ENCODE results near the gene PITPNM1.
"Not testable (repeated sequence)": the region's sequence is repeated elsewhere in the genome, so short reads cannot be mapped to it uniquely, and the experiment has no call there.

The PITPNM1 gene

DNA sequence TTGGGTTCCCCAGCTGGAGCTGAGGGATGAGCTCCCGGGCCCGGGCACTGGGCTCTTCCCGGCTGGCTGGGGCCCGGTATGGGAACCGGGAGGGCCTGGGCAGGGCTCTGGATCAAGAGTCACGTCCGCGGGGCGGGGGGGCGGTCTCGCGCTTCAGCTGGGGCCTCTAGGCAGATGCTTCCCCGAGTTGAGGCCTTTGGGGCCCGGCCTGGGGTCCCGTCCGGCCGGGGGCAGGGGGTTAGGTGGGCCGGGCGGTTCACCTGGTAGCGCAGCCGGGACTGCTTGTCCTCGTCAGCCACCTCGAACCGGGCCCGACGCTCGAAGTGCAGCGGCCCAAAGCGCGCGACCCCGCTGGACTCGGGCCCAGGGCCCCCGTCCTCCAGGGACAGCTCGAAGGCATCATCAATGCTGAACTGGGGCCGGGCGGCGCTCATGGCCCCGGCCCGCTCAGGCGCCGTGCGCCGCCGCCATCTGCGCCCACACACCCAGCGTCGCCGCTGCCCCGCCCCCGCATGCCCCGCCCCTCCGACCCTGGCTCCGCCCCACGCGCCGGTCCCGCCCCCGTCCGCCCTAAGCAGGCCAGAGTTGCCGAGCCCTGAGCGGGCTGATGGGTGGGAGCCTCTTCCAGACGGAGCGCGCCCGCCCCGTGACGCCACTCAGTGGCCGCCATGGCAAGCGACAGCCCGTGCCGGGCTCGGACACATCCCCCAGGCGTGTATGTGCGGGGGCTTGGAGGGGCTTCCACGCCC, 36.2 kb downstream of the PITPNM1 start, which contains the start of gene TMEM134:
Gene TMEM134, minus strand, starts transcription at position 493 of the 749 bp plus-strand sequence. Its CDS starts 59 bp downstream, at position 434.
- Histone ChIP-seq H3K27ac (peak within 1 kb of the TSS; percentile 19; the same call in 1 of the 2 replicates), H3K4me3 (peak within 1 kb of the TSS; percentile 91), H3K9ac (ENCODE audit: insufficient read length) (peak within 1 kb of the TSS; percentile 83), H3K9me3 (ENCODE audit: low read depth, low read length) (no peaks in the 10 kb centered on the region), H3K36me3 (ENCODE audit: insufficient read depth, low read length) (no peaks in the 10 kb centered on the region)
- TF ChIP-seq FOXP2 (optimal IDR thresholded peaks at IDR 0.05; ENCODE audit: control extremely low read depth, extremely low read length, insufficient read depth) (peak; percentile 72), POLR2AphosphoS5 (IDR thresholded peaks at IDR 0.05; ENCODE audit: borderline replicate concordance, low read depth, low read length) (peak; percentile 86), EZH2 (IDR thresholded peaks at IDR 0.05) (no peak)
- no peak for DNase-seq (ENCODE audit: low read depth, low spot score)

DNA sequence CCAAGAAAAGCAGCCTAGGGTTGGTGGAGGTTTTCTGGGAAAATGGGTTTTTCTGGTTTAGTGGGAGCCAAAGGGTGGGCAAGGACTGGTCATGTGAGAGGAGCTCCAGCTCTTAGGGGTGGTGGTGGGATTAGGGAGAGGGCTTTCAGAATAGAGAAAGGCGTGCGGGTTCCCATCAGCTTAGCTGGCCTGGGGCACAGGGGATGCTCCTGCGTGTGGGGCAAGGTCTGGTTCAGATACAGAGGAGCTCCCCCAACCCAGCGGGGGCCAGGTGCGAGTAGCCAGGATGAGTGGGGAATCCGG, 36.8 kb downstream of the PITPNM1 start:
- H3K36me3 ChIP-seq (ENCODE audit: insufficient read depth, low read length) = no peaks in the 10 kb centered on the region
- H3K27ac ChIP-seq = no peak overlapping the region
- peak overlapping the region; percentile 91 for H3K4me3 ChIP-seq
- peak overlapping the region; percentile 82 for H3K9ac ChIP-seq (ENCODE audit: insufficient read length)
- DNase-seq (ENCODE audit: low read depth, low spot score) = no peak
- no peak for TF ChIP-seq FOXP2 (optimal IDR thresholded peaks at IDR 0.05; ENCODE audit: control extremely low read depth, extremely low read length, insufficient read depth)
- no peak for TF ChIP-seq EZH2 (IDR thresholded peaks at IDR 0.05)
- no peak for TF ChIP-seq POLR2AphosphoS5 (IDR thresholded peaks at IDR 0.05; ENCODE audit: borderline replicate concordance, low read depth, low read length)
- H3K9me3 ChIP-seq (ENCODE audit: low read depth, low read length) = no peaks in the 10 kb centered on the region

DNA sequence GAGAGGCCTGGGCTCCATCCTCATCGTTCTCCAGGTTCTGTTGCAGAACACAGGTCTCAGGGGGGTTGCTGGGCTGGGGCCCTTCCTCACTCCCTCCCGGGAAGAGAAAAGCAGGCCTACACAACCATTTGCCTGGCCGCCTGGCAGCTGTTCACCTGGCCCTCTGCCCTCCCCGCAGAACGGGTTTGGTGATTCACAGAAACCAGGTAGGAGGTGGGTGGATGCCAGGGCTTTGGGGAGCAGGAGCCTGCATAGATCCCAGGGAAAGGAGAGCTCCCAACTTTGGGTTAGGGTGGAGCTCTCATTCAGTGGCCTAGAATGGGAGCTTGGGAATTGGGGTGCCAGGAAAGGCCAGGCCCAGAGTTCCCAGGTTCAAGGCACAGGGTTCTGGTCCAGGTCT, 37.1 kb downstream of the PITPNM1 start:
- peak overlapping the region; percentile 91 for H3K4me3 ChIP-seq
- no peaks in the 10 kb centered on the region for H3K36me3 ChIP-seq (ENCODE audit: insufficient read depth, low read length)
- TF ChIP-seq POLR2AphosphoS5 (IDR thresholded peaks at IDR 0.05; ENCODE audit: borderline replicate concordance, low read depth, low read length) = no peak
- no peak for TF ChIP-seq EZH2 (IDR thresholded peaks at IDR 0.05)
- TF ChIP-seq FOXP2 (optimal IDR thresholded peaks at IDR 0.05; ENCODE audit: control extremely low read depth, extremely low read length, insufficient read depth) = no peak
- no peak for DNase-seq (ENCODE audit: low read depth, low spot score)
- peak overlapping the region; percentile 82 for H3K9ac ChIP-seq (ENCODE audit: insufficient read length)
- no peaks in the 10 kb centered on the region for H3K9me3 ChIP-seq (ENCODE audit: low read depth, low read length)
- H3K27ac ChIP-seq = no peak overlapping the region

DNA sequence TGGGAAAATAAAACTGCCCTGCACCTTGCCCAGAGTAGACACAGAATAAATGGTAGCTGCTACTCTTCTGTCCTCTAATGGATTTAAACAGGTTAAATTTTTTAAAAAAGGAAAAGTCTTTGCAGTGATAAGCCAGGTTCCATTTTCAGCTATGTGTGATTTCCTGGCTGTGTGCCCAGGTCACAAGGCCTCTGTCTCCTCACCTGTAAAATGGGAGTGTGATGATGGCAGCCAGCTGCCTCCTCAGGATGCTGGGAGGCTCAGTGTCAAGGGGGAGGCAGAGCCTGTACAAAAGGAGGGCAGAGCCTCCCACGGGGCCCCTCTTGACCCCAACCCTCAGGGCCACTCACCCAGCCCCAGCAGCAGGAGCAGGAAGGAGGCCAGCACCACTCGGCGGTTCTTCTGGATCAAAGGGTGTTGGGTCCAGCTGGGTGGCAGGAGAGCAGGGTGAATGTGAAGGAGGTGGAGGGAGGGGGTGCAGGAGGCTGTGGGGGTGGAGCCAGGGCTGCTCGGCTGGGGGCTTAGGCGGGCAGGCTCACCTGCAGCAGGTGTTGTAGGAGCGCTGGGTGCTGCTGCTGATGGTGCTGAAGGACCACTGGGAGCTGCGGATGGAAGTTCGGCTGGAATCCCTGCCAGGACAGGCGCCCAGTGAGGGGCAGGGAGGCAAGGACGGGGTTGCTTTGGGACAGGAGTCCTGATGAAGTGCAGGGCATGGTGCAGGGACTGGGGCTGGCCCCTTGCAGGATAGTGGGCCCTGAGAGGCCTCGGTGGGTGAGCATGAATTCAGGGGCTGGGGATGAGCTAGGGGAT, 38.0 kb downstream of the PITPNM1 start:
- H3K4me3 ChIP-seq = no peak overlapping the region
- no peaks in the 10 kb centered on the region for H3K36me3 ChIP-seq (ENCODE audit: insufficient read depth, low read length)
- no peak overlapping the region for H3K27ac ChIP-seq
- no peak for DNase-seq (ENCODE audit: low read depth, low spot score)
- no peaks in the 10 kb centered on the region for H3K9me3 ChIP-seq (ENCODE audit: low read depth, low read length)
- no peak overlapping the region for H3K9ac ChIP-seq (ENCODE audit: insufficient read length)
- TF ChIP-seq POLR2AphosphoS5 (IDR thresholded peaks at IDR 0.05; ENCODE audit: borderline replicate concordance, low read depth, low read length) (no peak), EZH2 (IDR thresholded peaks at IDR 0.05) (no peak), FOXP2 (optimal IDR thresholded peaks at IDR 0.05; ENCODE audit: control extremely low read depth, extremely low read length, insufficient read depth) (no peak)

DNA sequence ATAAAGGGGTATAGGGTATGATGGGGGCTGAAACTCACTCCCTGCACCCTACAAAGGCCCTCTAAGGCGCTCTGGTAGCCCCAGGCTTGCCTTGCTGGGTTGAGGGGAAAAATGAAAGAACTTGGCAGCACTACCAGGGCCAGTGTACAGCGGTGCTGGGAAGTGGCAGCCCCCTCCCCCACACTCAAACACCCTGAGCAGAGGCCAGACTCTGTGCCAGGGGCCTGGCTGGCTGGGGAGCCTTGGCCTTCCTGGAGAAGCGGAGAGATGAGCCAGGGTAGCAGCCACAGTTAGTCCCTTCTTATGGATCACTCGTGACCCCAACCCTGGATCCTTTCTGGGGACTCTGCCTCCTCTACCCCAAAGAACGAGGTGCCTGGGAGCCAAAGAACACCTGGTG, 38.8 kb downstream of the PITPNM1 start:
- Histone ChIP-seq H3K9ac (ENCODE audit: insufficient read length) (no peak overlapping the region), H3K27ac (no peak overlapping the region), H3K9me3 (ENCODE audit: low read depth, low read length) (no peaks in the 10 kb centered on the region), H3K36me3 (ENCODE audit: insufficient read depth, low read length) (no peaks in the 10 kb centered on the region), H3K4me3 (no peak overlapping the region)
- TF ChIP-seq POLR2AphosphoS5 (IDR thresholded peaks at IDR 0.05; ENCODE audit: borderline replicate concordance, low read depth, low read length) = 0 out of 2 replicates have a peak, but pooled peaks have one; percentile 4
- no peak for TF ChIP-seq FOXP2 (optimal IDR thresholded peaks at IDR 0.05; ENCODE audit: control extremely low read depth, extremely low read length, insufficient read depth)
- no peak for DNase-seq (ENCODE audit: low read depth, low spot score)

DNA sequence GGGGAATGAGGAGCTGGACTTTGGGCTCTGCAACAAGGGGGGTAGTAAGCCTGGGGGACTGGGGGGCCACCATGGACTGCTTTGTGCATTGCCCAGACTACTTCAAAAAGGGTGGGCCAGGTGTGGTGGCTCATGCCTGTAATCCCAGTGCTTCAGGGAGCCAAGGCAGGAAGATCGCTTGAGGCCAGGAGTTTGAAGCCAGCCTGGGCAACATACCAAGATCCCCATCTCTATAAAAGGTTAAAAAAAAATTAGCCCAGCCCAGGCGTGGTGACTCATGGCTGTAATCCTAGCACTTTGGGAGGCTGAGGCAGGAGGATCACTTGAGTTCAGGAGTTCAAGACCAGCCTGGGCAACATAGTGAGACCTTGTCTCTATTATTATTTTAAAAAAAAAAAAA, 39.6 kb downstream of the PITPNM1 start:
- H3K9ac ChIP-seq (ENCODE audit: insufficient read length); H3K27ac ChIP-seq; H3K36me3 ChIP-seq (ENCODE audit: insufficient read depth, low read length); H3K9me3 ChIP-seq (ENCODE audit: low read depth, low read length); DNase-seq (ENCODE audit: low read depth, low spot score): not testable (repeated sequence)
- H3K4me3 ChIP-seq = peak overlapping the region; percentile 94

DNA sequence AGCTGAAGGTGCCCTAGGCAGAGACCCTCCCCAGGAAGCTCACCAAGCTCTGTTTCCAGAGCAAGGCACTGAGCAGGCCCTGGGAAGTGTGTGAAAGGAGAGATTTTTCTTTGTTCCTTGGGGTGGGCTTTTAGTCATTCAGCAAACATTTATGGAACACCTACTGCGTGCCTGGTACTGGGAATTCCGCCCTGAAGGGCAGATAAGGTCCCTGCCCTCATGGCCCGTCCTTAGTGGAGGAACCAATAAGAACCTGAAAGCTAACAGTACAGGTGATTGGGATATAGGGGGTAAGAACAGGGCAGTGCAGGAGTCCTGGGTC, 40.0 kb downstream of the PITPNM1 start:
- Histone ChIP-seq H3K9me3 (ENCODE audit: low read depth, low read length) (no peaks in the 10 kb centered on the region), H3K27ac (no peak overlapping the region; the same call in 1 of the 2 replicates), H3K4me3 (peak overlapping the region; percentile 94), H3K9ac (ENCODE audit: insufficient read length) (peak overlapping the region; percentile 86), H3K36me3 (ENCODE audit: insufficient read depth, low read length) (no peaks in the 10 kb centered on the region)
- TF ChIP-seq FOXP2 (optimal IDR thresholded peaks at IDR 0.05; ENCODE audit: control extremely low read depth, extremely low read length, insufficient read depth) (no peak), POLR2AphosphoS5 (IDR thresholded peaks at IDR 0.05; ENCODE audit: borderline replicate concordance, low read depth, low read length) (no peak), EZH2 (IDR thresholded peaks at IDR 0.05) (no peak)
- DNase-seq (ENCODE audit: low read depth, low spot score) = no peak

DNA sequence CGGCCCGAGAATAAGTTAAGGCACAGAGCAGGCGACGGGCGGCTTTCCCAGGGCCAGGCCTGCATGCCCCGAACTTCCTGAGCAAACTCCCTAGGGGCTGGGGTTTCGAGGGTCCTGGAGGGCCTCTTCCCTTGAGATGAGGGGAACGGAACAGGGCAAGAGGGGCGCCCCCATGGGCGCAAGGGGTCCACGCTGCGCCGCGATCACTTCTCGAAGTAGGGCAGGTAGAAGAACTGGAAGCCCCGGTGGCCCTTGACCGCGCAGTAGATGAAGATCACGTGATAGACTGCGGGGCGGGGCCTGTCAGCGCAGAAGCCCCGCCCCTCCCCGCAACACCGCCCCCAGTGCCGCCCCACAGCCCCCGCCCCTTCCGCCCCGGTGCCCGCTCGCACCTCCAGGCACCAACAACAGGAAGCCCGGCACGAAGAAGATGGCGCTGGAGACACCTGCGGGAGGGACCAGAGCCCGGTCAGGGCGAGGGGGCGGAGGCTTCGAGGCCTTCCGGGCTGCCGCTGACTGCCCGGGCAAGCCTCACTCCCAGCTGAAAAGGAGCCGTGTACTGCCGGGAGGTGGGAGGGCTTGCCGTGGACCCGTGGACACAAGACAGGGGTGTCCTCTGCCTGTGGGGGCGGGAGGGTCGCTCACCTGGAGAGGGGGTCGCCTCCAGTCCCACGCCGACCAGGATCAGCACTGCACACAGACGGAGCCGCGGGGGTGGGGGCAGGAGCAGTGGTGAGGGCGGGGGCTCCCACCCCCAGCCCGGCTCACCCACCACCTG, 40.6 kb downstream of the PITPNM1 start:
- peak overlapping the region; percentile 75 for H3K27ac ChIP-seq
- H3K9me3 ChIP-seq (ENCODE audit: low read depth, low read length) = no peaks in the 10 kb centered on the region
- H3K36me3 ChIP-seq (ENCODE audit: insufficient read depth, low read length) = no peaks in the 10 kb centered on the region
- peak; percentile 10 for DNase-seq (ENCODE audit: low read depth, low spot score)
- peak overlapping the region; percentile 86 for H3K9ac ChIP-seq (ENCODE audit: insufficient read length)
- TF ChIP-seq FOXP2 (optimal IDR thresholded peaks at IDR 0.05; ENCODE audit: control extremely low read depth, extremely low read length, insufficient read depth) = no peak
- TF ChIP-seq EZH2 (IDR thresholded peaks at IDR 0.05) = no peak
- peak; percentile 87 for TF ChIP-seq POLR2AphosphoS5 (IDR thresholded peaks at IDR 0.05; ENCODE audit: borderline replicate concordance, low read depth, low read length)
- H3K4me3 ChIP-seq = peak overlapping the region; percentile 94

Data from SK-N-MC (cell line).